OCI-LY7 (cell line): ENCODE measurements around the gene VSNL1. TPM values are rescaled to one million over a fixed set of nuclear protein-coding genes. Genes with fewer than 3 reads are reported as not detected.

Experiments
- BruUV-seq: library from RNA; stranded (reverse); fragments of 400-500 nt; replicated peaks from 2 replicates; lab custom pipeline; 2021; lab: Mats Ljungman, UMichigan
- CTCF ChIA-PET: fragments of 300-600 bp; sonication (Branson Sonifier 250); formaldehyde crosslinking; loops from one replicate; lab custom pipeline; 2022; ENCODE audit warnings: antibody characterized with exemption; ENCODE audit not compliant: unreplicated experiment; lab: Charles Lee
- POLR2A ChIA-PET: fragments of 300-600 bp; sonication (Branson Sonifier 250); formaldehyde crosslinking; loops from one replicate; lab custom pipeline; 2022; ENCODE audit warnings: antibody characterized with exemption; lab: Charles Lee
- DNase-seq: peaks from one replicate; pipeline ENCODE4 v3.0.0-alpha.2; 2015; ENCODE audit warnings: low spot score
- H2AFZ ChIP-seq: fragments of 200-600 bp; sonication (generic), shearing (Covaris generic); 2 replicates; pipeline ENCODE4 v1.6.1; 2014; ENCODE audit warnings: mild to moderate bottlenecking, antibody characterized with exemption, low read length, moderate library complexity
- H3K27ac ChIP-seq: fragments of 200-600 bp; sonication (generic); 2 replicates; pipeline ENCODE4 v1.5.1; 2014; ENCODE audit warnings: mixed run types, low read depth, mild to moderate bottlenecking, moderate library complexity, low read length, inconsistent platforms; ENCODE audit not compliant: poor library complexity, severe bottlenecking
- H3K36me3 ChIP-seq: fragments of 200-600 bp; sonication (generic); 2 replicates; pipeline ENCODE4 v1.6.1; 2014; ENCODE audit warnings: mild to moderate bottlenecking, antibody characterized with exemption, low read length, moderate library complexity, mixed read lengths; ENCODE audit not compliant: insufficient read depth
- H3K4me1 ChIP-seq: fragments of 200-600 bp; sonication (generic); 2 replicates; pipeline ENCODE4 v1.5.1; 2014; ENCODE audit warnings: mild to moderate bottlenecking, low read length; ENCODE audit not compliant: insufficient read depth, poor library complexity, severe bottlenecking
- H3K4me2 ChIP-seq: fragments of 200-600 bp; sonication (generic); 2 replicates; pipeline ENCODE4 v1.6.1; 2014; ENCODE audit warnings: mild to moderate bottlenecking, low read length
- H3K4me3 ChIP-seq: fragments of 200-600 bp; sonication (generic); 2 replicates; pipeline ENCODE4 v1.5.1; 2014; ENCODE audit warnings: mild to moderate bottlenecking, low read depth, low read length; ENCODE audit not compliant: poor library complexity, severe bottlenecking
- H3K79me2 ChIP-seq: fragments of 200-600 bp; sonication (generic); 2 replicates; pipeline ENCODE4 v1.6.1; 2016; ENCODE audit warnings: low read depth, mild to moderate bottlenecking, low read length, moderate library complexity, mixed read lengths; ENCODE audit not compliant: insufficient read depth
- H3K9me2 ChIP-seq: fragments of 200-600 bp; sonication (generic); 2 replicates; pipeline ENCODE4 v1.6.1; 2016; ENCODE audit warnings: mild to moderate bottlenecking, low read length, mixed read lengths; ENCODE audit not compliant: insufficient read depth
- H3K9me3 ChIP-seq: fragments of 200-600 bp; sonication (generic); 2 replicates; pipeline ENCODE4 v1.6.1; 2014; ENCODE audit warnings: mild to moderate bottlenecking, mixed run types, low read length, mixed read lengths
- H4K20me1 ChIP-seq: fragments of 200-600 bp; sonication (generic); 2 replicates; pipeline ENCODE4 v1.6.1; 2014; ENCODE audit warnings: mild to moderate bottlenecking, antibody characterized with exemption, low read length, moderate library complexity, mixed read lengths; ENCODE audit not compliant: insufficient read depth
- EZH2phosphoT487 ChIP-seq: fragments of 200-600 bp; sonication (generic); IDR thresholded peaks from 2 replicates; pipeline ENCODE4 v1.6.1; 2018; ENCODE audit warnings: low read depth, borderline replicate concordance, mild to moderate bottlenecking, mixed run types, antibody characterized with exemption, low read length, moderate library complexity, mixed read lengths
- intact Hi-C: fragments of 100-400 bp; cut with micrococcal nuclease; formaldehyde crosslinking; loops from one replicate; pipeline ENCODE4 v1.10.0; 2022; ENCODE audit not compliant: unreplicated experiment
- total RNA-seq, 2 experiments: library from RNA; depleted of rRNA in 1 of 2; stranded (reverse); fragments of >200 nt in 1 of 2; shearing (Covaris generic) in 1 of 2; gene quantifications; 2 replicates each; pipeline ENCODE4 v1.2.3, GENCODE V29; 2014 to 2022
- TF ChIP-seq, protein P1 (sequence below): fragments of 200-600 bp; sonication (generic); conservative IDR thresholded peaks from 2 replicates; pipeline ENCODE4 v1.5.1; 2014; ENCODE audit warnings: mild to moderate bottlenecking, antibody characterized with exemption, low read length, moderate library complexity, mixed read lengths

VSNL1 gene
- total RNA-seq, 2 experiments from 2014 or later: not detected

DNA sequence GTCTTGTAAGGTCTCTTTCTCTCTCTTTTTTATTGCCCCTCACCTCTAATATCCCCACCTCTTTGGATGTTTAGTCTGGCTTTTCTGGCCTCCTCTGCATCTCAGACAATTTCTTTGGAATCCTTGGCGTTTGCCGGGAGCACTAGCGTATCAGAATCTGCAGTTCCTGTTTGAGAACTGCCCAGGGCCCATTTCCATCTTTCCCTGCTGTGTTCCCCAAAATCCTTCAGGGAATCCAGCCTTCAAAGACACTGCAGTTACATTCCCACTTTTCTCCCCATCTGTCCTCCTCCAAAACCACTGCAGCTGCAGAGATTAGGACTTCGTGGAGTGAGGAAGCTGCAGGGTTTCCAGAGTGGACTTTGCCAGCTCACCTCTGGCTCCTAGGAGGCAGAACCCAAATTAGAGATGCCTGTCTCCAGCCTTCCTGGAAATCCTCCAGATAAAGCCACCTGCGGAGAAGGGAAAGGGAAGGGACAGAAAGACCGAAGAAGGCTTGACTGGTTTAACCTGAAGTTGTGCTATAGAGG, 2.7 kb downstream of the VSNL1 start:
- Histone ChIP-seq H2AFZ (no peak overlapping the region), H3K9me3 (no peaks in the 10 kb centered on the region), H3K27ac (no peak overlapping the region), H3K79me2 (no peaks in the 10 kb centered on the region), H3K4me1 (no peaks in the 10 kb centered on the region), H4K20me1 (no peaks in the 10 kb centered on the region), H3K4me3 (no peak overlapping the region), H3K4me2 (no peak overlapping the region), H3K9me2 (no peaks in the 10 kb centered on the region), H3K36me3 (no peaks in the 10 kb centered on the region)
- TF ChIP-seq, protein P1, sequence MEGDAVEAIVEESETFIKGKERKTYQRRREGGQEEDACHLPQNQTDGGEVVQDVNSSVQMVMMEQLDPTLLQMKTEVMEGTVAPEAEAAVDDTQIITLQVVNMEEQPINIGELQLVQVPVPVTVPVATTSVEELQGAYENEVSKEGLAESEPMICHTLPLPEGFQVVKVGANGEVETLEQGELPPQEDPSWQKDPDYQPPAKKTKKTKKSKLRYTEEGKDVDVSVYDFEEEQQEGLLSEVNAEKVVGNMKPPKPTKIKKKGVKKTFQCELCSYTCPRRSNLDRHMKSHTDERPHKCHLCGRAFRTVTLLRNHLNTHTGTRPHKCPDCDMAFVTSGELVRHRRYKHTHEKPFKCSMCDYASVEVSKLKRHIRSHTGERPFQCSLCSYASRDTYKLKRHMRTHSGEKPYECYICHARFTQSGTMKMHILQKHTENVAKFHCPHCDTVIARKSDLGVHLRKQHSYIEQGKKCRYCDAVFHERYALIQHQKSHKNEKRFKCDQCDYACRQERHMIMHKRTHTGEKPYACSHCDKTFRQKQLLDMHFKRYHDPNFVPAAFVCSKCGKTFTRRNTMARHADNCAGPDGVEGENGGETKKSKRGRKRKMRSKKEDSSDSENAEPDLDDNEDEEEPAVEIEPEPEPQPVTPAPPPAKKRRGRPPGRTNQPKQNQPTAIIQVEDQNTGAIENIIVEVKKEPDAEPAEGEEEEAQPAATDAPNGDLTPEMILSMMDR: no peak
- no peak for TF ChIP-seq EZH2phosphoT487
- ChIA-PET POLR2A (no interaction called here), CTCF (no interaction called here)
- no peak for DNase-seq
- BruUV-seq: no TSS peak
- intact Hi-C loops: no loop called here

DNA sequence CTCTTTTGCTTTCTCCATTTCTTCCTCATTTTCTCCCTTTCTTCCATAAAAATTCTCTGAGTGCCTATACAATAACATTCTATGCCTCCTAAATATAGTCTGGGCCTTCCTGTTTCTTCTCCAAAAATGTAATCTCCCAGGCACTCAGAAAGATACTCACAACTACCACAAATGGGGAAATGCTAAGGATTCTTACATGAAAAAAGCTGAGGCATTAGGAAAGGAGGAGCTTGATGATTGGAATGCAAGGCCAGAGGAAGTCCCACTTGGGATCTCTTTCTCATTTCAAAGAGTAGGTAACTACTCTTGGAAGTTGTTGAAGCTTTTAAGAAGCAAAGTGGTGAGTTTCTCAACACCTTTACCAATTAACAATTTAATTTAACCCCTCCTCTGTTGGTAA, 3.4 kb downstream of the VSNL1 start:
- intact Hi-C loops: no loop called here
- CTCF ChIA-PET: no interaction called here

DNA sequence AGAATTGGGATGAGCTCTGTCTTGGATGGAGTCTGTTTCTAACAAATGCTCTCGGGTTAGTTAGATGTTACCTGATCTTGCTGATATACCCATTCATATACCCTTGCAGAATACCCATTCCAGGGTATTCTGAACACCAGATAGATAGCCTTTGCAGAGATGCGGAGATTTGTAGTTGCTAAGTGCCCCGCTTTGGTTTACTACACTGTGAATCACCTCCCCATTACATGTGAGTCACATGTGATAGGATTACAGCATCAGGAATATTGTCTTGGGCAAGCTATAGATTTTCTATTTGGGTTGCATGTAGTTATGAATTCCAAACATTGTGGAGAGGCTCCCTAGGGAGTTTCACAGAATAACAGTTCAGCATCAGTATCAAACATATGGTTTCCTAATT, 3.8 kb downstream of the VSNL1 start:
- DNase-seq: no peak
- intact Hi-C loops: no loop called here
- Histone ChIP-seq H3K9me3 (no peaks in the 10 kb centered on the region), H3K4me2 (no peak overlapping the region), H3K4me1 (no peaks in the 10 kb centered on the region), H3K36me3 (no peaks in the 10 kb centered on the region), H3K27ac (no peak overlapping the region), H2AFZ (no peak overlapping the region), H3K9me2 (no peaks in the 10 kb centered on the region), H4K20me1 (no peaks in the 10 kb centered on the region), H3K4me3 (no peak overlapping the region), H3K79me2 (no peaks in the 10 kb centered on the region)
- BruUV-seq: no TSS peak
- ChIA-PET CTCF (no interaction called here), POLR2A (no interaction called here)
- no peak for TF ChIP-seq EZH2phosphoT487
- TF ChIP-seq, protein P1: no peak

More for the DNA sequence above, 3.4 kb downstream of the VSNL1 start:
- no peaks in the 10 kb centered on the region for H4K20me1 ChIP-seq
- H3K4me2 ChIP-seq: no peak overlapping the region
- H3K36me3 ChIP-seq: no peaks in the 10 kb centered on the region
- H3K9me2 ChIP-seq: no peaks in the 10 kb centered on the region
- no peak overlapping the region for H3K27ac ChIP-seq
- H3K79me2 ChIP-seq: no peaks in the 10 kb centered on the region
- BruUV-seq: no TSS peak
- H3K9me3 ChIP-seq: no peaks in the 10 kb centered on the region
- H2AFZ ChIP-seq: no peak overlapping the region
- TF ChIP-seq, protein P1: no peak
- TF ChIP-seq EZH2phosphoT487: no peak
- POLR2A ChIA-PET: no interaction called here
- no peak overlapping the region for H3K4me3 ChIP-seq
- no peaks in the 10 kb centered on the region for H3K4me1 ChIP-seq
- no peak for DNase-seq
